Measurements from ENCODE around the gene TNIP2.

The TNIP2 gene

GRCh38 chr4:2695346-2696060 is 60.6 kb downstream of the TNIP2 start:
- DNase-seq (ENCODE audit: extremely low spot score, insufficient read length, low read depth) = no peak
- no peak for FAIRE-seq

- no peak for FAIRE-seq
- no peak for DNase-seq (ENCODE audit: extremely low spot score, insufficient read length, low read depth)
These were observed 61.4 kb downstream of the TNIP2 start for GRCh38 chr4:2694691-2695090.

DNA sequence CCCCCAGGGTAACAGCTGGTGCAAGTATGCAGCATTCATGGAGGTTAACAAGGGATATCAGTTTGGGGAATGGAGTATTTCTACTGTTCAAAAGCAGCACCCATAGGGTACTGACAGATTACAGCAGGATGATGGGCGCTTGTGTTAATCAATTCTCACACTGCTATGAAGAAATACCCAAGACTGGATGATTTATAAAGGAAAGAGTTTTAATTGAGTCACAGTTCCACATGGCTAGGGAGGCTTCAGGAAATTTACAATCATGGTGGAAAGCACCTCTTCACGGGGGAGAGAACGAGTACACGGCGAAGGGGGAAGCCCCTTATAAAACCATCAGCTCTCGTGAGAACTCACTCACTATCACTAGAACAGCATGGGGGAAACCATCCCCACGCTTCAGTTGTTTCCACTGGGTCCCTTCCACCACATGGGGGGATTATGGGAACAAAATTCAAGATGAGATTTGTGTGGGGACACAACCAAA is 64.1 kb downstream of the TNIP2 start:
- no peak for DNase-seq (ENCODE audit: extremely low spot score, insufficient read length, low read depth)
- FAIRE-seq = peak; percentile 84
